Measurements from ENCODE around the gene FXYD5.

GRCh38 chr19:35118268-35119020 lies 36.1 kb upstream of the FXYD5 start:
- TF ChIP-seq POLR2AphosphoS5 (IDR thresholded peaks at IDR 0.05; ENCODE audit: low read depth, low read length), result no peak
- no peak for TF ChIP-seq FOXP2 (optimal IDR thresholded peaks at IDR 0.05; ENCODE audit: borderline replicate concordance, extremely low read depth, extremely low read length, insufficient read depth)

Data from PFSK-1 (cell line).